T-helper 17 cell (primary cell): ENCODE results near the gene NEDD4L. TPM values are rescaled to one million over a fixed set of nuclear protein-coding genes. Genes with fewer than 3 reads are reported as not detected.

Experiments used
- ATAC-seq: fragments of 150-1000 bp; cut with Tn5 transposase; 2 replicates; pipeline ENCODE4 v1.10.0; 2021; ENCODE audit warnings: mild to moderate bottlenecking, moderate library complexity
- DNase-seq, 3 donors: peaks; one replicate each; pipeline versions ENCODE4 v3.0.0 to v3.0.0-alpha.2; 2020 to 2021
- H3K9me3 ChIP-seq: one replicate; pipeline ENCODE4 v1.7.0; 2013; ENCODE audit warnings: low read length, mild to moderate bottlenecking; ENCODE audit not compliant: control insufficient read depth, poor library complexity, severe bottlenecking
- H3K27ac Mint-ChIP-seq: one replicate; pipeline ENCODE4 v1.8.0; 2022; ENCODE audit warnings: mild to moderate bottlenecking, moderate library complexity, mixed read lengths
- H3K27me3 Mint-ChIP-seq: one replicate; pipeline ENCODE4 v1.8.0; 2022; ENCODE audit warnings: mixed read lengths
- H3K36me3 Mint-ChIP-seq: one replicate; pipeline ENCODE4 v1.8.0; 2022; ENCODE audit warnings: low read depth, mixed read lengths
- H3K4me1 Mint-ChIP-seq: one replicate; pipeline ENCODE4 v1.8.0; 2022; ENCODE audit warnings: mild to moderate bottlenecking, mixed read lengths
- H3K4me3 Mint-ChIP-seq: one replicate; pipeline ENCODE4 v1.8.0; 2022; ENCODE audit warnings: mild to moderate bottlenecking, moderate library complexity, mixed read lengths
- total RNA-seq, 4 donors: library from RNA in 2 of 4; stranded (reverse) in 2 of 4; gene quantifications; one replicate each; pipeline ENCODE4 v1.2.3 and lab custom pipeline; 2022 to 2026

NEDD4L gene
- total RNA-seq, 2 donors from 2014 or later, result 9.8 to 22.4 TPM

DNA sequence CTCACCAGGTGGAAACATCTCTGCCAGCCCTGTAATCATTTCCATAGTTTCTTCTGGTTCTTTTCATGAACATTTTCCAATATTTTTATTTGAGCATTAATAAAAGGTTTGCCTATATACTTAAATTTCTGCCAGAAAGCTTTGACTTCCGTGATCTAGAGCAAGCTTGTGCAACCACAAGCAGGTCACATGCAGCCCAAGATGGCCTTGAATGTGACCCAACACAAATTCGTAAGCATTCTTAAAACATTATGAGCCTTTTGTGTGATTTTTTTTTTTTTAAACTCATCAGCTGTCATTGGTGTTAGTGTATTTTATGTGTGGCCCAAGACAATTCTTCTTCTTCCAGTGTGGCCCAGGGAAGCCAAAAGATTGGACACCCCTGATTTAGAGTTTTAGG is 51.6 kb downstream of the NEDD4L start:
- no peaks in the 10 kb centered on the region for H3K9me3 ChIP-seq
- Mint-ChIP-seq H3K27me3 (peaks cover 24% of the 10 kb centered on the region), H3K4me3 (no peak overlapping the region), H3K4me1 (peaks cover 10% of the 10 kb centered on the region), H3K27ac (no peak overlapping the region), H3K36me3 (peaks cover 2% of the 10 kb centered on the region)
- ATAC-seq, result no peak
- no peak for DNase-seq

DNA sequence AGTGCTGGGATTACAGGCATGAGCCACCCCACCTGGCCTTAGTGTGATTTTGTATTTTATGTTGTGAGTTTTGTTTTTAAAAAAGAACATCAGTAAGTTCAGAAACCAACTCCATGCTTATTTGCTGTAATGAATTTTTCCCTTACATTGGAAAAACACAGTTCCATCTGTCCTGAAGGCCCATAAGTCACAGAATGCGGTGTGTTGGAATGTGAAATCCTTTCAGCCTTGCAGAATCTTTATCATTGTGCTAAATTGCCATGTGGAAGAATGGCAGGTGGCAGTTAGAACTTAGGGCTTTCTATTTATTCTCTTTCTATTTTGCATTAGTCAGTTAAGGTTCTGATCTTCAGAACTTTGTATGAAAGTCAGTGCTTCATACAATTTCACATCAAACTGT is 52.6 kb downstream of the NEDD4L start:
- ATAC-seq (no peak), DNase-seq (no peak)
- no peak overlapping the region for H3K27ac Mint-ChIP-seq
- peaks cover 2% of the 10 kb centered on the region for H3K36me3 Mint-ChIP-seq
- H3K9me3 ChIP-seq, result no peaks in the 10 kb centered on the region
- H3K27me3 Mint-ChIP-seq, result peaks cover 29% of the 10 kb centered on the region
- H3K4me3 Mint-ChIP-seq, result no peak overlapping the region
- peaks cover 10% of the 10 kb centered on the region for H3K4me1 Mint-ChIP-seq

DNA sequence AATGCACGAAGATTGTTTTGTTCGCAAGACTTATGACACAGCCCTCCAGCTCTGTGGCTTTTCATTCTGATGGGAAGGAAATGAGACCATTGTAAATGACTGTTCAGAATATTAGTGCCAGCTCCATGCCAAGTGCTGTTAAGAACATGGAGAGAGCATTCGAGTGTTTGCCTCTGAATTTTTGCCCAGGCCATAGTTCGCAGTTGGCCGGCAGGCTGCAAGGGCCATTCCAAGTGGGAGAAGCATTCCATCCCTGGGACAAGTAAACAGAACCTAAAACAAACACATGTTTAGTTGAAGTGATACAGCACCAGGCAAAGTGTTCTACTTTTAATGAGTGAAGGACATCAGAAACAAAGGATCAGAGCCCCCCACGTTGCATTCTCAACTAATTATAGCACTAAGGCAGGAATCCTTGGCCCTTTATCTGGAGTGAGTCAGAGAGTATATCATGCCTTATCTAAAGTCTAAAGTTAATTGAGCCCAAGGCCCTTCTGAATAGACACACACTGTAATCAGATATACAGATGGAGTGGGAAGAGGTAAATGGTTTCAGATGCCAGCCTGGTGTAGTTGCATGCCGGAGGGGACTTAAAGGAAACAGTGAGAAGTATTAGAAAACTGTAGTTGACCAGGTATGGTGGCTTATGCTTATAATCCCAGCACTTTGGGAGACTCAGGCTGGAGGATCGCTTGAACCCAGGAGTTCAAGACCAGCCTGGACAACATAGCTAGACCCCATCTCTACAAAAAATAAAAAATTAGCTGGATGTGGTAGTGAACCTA is 53.3 kb downstream of the NEDD4L start:
- no peak for ATAC-seq
- peaks cover 23% of the 10 kb centered on the region for H3K27me3 Mint-ChIP-seq
- no peak for DNase-seq
- no peak overlapping the region for H3K27ac Mint-ChIP-seq
- no peaks in the 10 kb centered on the region for H3K9me3 ChIP-seq
- no peak overlapping the region for H3K4me3 Mint-ChIP-seq
- peaks cover 3% of the 10 kb centered on the region for H3K36me3 Mint-ChIP-seq
- peaks cover 6% of the 10 kb centered on the region for H3K4me1 Mint-ChIP-seq

DNA sequence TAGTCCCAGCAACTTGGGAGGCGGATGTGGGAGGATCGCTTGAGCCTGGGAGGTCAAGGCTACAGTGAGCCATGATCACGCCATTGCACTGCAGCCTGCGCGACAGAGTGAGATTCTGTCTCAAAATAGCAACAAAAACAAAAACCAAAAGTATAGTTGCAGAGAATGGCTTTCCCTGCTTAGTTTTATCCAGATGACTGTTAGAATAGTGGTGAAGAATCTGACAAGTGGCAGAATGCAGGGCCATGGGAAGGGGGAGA is 53.8 kb downstream of the NEDD4L start:
- H3K9me3 ChIP-seq, result no peaks in the 10 kb centered on the region
- no peak overlapping the region for H3K4me3 Mint-ChIP-seq
- peaks cover 5% of the 10 kb centered on the region for H3K4me1 Mint-ChIP-seq
- DNase-seq, result no peak
- no peak overlapping the region for H3K27ac Mint-ChIP-seq
- ATAC-seq, result no peak
- peaks cover 18% of the 10 kb centered on the region for H3K27me3 Mint-ChIP-seq
- H3K36me3 Mint-ChIP-seq, result peaks cover 3% of the 10 kb centered on the region

DNA sequence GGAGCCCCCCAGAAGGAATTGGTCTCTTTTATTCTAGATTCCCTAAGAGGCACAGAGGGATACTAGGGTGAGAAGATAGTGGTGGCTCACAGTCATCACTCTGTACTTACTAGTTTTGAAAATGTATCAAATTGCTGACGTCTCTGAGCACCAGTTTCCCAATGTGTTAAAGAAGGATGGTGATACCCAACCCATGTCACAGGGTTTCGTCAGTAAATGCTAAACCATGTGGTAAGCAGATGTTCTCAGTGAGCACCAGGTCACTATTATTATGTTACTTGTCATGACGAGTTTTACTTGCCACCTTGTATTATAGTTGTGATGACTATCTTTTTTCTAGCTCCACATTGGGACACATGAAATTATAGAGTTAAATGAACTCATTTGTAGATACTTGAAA is 54.7 kb downstream of the NEDD4L start:
- no peak overlapping the region for H3K4me3 Mint-ChIP-seq
- ATAC-seq, result no peak
- peaks cover 20% of the 10 kb centered on the region for H3K27me3 Mint-ChIP-seq
- H3K9me3 ChIP-seq, result no peaks in the 10 kb centered on the region
- H3K27ac Mint-ChIP-seq, result no peak overlapping the region
- no peak for DNase-seq
- peaks cover 3% of the 10 kb centered on the region for H3K36me3 Mint-ChIP-seq
- H3K4me1 Mint-ChIP-seq, result peaks cover 10% of the 10 kb centered on the region

DNA sequence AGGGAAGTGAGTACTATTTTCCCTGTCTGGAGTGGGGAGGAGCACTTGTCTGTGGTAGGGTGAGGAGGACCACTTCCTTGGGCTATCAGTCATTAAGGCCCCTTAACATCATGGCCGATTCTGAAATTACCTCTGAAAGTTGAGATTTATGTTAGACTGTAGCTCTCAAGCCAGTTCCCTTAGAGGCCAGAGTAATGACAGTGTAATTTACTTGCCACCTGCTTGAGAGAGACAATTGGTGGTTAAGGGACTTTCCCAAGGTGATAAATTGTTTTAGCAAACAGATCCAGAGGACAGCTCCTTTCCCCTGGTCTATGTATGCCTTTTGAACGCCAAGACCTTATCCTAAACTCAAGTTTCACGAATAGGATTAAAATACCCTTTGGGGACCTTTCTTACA is 56.1 kb downstream of the NEDD4L start:
- no peak for ATAC-seq
- H3K9me3 ChIP-seq, result no peaks in the 10 kb centered on the region
- Mint-ChIP-seq H3K27ac (no peak overlapping the region), H3K4me3 (no peak overlapping the region), H3K36me3 (peaks cover 3% of the 10 kb centered on the region), H3K27me3 (peaks cover 28% of the 10 kb centered on the region), H3K4me1 (peaks cover 16% of the 10 kb centered on the region)
- no peak for DNase-seq

DNA sequence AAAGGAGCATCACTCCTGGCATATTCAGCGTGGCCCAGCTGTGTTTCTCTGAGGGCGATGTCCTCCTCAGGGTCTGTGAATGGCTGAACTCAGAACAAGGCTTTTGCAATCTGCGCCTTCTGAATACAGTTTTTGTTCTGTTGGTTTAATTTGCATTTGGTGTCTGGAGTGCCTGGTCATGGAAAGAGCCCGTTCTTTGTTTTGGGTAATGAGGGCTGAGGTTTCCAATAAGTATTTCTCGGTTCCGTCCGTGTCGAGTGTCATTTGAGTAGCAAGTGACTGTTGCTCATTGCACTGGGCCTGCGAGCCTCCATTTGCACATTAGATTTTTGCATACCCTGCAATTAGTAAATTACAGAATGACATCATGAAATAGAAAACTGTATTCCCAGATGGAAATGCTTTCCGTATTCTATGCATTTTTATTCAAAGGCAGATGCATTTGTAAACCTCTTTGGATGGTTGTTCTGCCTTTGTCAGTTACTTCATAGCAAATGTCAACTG is 57.3 kb downstream of the NEDD4L start:
- H3K36me3 Mint-ChIP-seq, result peaks cover 2% of the 10 kb centered on the region
- H3K4me3 Mint-ChIP-seq, result no peak overlapping the region
- peaks cover 35% of the 10 kb centered on the region for H3K27me3 Mint-ChIP-seq
- peaks cover 16% of the 10 kb centered on the region for H3K4me1 Mint-ChIP-seq
- H3K27ac Mint-ChIP-seq, result no peak overlapping the region
- DNase-seq (no peak), ATAC-seq (no peak)
- no peaks in the 10 kb centered on the region for H3K9me3 ChIP-seq

DNA sequence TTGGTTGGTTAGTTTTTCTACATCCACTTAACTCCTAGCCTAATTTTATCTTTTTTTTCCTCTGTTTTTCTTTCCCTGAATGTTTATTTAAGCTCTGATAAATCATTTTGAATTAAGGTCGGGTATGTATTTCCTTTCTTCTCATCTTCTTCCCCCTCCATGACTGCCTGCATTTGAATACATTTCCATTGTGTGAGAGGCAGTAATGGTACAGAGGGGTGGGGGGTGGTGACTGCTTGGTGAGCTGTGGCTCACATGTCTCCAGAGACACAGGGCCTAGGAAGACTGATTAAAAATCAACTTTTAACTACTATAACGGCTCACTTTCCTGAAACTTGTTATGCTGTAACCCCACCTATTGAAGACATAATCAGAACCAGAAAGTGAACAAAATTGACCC is 58.0 kb downstream of the NEDD4L start:
- ATAC-seq (no peak), DNase-seq (no peak)
- Mint-ChIP-seq H3K4me3 (no peak overlapping the region), H3K36me3 (peaks cover 2% of the 10 kb centered on the region), H3K27ac (no peak overlapping the region), H3K4me1 (peaks cover 16% of the 10 kb centered on the region), H3K27me3 (peaks cover 38% of the 10 kb centered on the region)
- no peaks in the 10 kb centered on the region for H3K9me3 ChIP-seq

DNA sequence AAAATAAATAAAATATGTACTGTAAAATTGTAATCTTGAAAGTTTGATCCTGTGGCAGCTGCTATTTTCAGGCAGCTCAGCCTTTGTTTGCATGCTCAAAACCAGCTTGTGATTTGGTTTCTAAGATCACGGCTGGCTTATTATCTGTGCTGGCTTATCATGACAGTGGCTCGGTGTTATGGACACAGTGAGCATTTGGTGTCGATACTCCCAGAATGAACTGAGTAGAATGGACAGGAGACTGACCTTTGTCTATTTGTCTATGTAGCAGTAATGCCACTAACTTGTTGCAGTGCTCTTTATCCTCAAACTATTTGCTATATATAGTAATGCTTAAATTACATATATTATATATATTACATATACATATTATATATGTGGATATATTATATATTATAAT is 58.8 kb downstream of the NEDD4L start:
- Mint-ChIP-seq H3K27ac (no peak overlapping the region), H3K4me3 (no peak overlapping the region), H3K36me3 (peaks cover 2% of the 10 kb centered on the region), H3K4me1 (peaks cover 16% of the 10 kb centered on the region), H3K27me3 (peaks cover 33% of the 10 kb centered on the region)
- DNase-seq (no peak), ATAC-seq (no peak)
- H3K9me3 ChIP-seq, result no peaks in the 10 kb centered on the region

DNA sequence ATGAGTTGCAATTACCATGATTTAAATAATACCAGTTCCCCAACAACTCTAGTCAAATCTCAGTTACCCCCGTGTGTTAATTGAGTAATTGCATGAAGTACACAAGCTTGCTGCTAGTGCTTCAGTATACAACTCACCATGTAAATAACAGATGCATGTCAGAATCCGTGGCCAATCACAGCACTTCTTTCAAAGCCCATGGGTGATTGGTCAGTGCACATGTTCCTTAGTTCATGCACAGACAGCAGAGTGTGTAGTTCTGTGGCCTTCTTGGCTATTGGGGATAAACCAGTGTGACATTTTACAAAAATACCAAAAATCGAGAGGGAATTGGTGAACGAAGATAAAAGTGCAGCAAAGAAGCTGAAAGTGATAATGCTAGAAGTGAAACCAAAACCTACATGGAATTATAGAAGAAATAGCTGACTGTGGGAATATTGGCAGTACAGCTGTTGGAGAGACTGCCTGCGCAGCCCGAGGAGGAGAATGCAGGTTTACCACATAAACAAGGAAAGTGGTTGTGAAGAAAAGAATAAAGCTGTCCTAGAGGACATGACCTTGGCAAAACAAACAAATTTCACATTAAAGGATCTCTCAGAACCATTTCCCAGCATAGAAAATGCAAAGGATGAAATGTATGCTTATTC is 59.4 kb downstream of the NEDD4L start:
- Mint-ChIP-seq H3K4me3 (no peak overlapping the region), H3K4me1 (peaks cover 16% of the 10 kb centered on the region), H3K27me3 (peaks cover 32% of the 10 kb centered on the region), H3K36me3 (peaks cover 2% of the 10 kb centered on the region), H3K27ac (no peak overlapping the region)
- ATAC-seq (no peak), DNase-seq (no peak)
- no peaks in the 10 kb centered on the region for H3K9me3 ChIP-seq

DNA sequence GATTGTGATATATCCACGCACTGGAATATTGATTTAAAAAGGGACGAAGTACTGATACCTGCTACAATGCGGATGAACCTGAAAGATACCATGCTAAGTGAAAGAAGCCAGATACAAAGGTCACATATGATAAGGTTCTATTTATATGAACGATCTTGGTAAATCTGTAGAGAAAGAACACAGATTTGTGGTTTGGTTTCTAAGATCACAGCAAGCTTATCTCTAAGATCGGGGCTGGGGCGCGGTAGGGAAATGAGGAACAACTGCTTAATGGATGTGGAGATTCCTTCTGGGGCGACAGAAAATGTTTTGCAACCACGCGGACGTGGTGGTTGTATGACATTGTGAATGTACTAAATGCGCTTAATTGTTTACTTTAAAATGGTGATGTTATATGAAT is 60.1 kb downstream of the NEDD4L start:
- no peak for DNase-seq

DNA sequence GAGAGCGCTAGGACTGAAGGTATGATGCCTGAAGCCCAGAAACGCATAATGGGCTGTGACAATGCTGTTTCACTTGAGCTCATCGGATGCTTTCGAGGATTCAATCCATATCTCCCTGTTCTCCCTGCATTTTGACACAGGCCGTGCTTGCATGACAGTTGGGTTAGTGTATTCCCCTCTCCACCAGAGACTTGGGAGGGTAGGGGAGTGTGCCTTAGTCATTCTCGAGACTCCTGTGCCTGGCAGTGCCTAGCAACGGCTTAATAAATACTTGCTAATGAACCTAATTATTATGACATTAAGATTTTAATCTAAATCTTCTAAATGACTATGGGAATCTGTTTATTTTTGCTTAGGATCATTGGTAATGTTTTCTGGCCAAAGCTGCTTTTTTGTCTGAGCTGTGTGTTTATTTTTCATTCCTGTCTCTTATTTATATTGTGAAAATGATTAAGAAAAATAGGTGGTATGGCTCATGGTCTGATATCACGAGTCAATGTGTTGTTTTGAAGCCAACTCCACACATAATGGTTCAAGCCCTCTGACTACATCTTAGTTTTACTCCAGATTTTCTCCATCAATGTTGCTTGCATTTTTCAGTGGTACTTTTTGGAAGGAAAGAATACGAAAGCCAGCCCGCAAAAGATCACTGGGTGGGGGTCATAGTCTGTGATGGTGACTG is 61.3 kb downstream of the NEDD4L start:
- Mint-ChIP-seq H3K27ac (no peak overlapping the region), H3K4me3 (no peak overlapping the region), H3K4me1 (peaks cover 11% of the 10 kb centered on the region), H3K36me3 (peaks cover 4% of the 10 kb centered on the region), H3K27me3 (peaks cover 38% of the 10 kb centered on the region)
- no peak for ATAC-seq
- H3K9me3 ChIP-seq, result no peaks in the 10 kb centered on the region
- DNase-seq, result no peak

More for the DNA sequence above, 60.1 kb downstream of the NEDD4L start:
- H3K27ac Mint-ChIP-seq, result no peak overlapping the region
- H3K4me3 Mint-ChIP-seq, result no peak overlapping the region
- H3K36me3 Mint-ChIP-seq, result peaks cover 2% of the 10 kb centered on the region
- H3K27me3 Mint-ChIP-seq, result peaks cover 32% of the 10 kb centered on the region
- peaks cover 16% of the 10 kb centered on the region for H3K4me1 Mint-ChIP-seq
- H3K9me3 ChIP-seq, result no peaks in the 10 kb centered on the region
- no peak for ATAC-seq

DNA sequence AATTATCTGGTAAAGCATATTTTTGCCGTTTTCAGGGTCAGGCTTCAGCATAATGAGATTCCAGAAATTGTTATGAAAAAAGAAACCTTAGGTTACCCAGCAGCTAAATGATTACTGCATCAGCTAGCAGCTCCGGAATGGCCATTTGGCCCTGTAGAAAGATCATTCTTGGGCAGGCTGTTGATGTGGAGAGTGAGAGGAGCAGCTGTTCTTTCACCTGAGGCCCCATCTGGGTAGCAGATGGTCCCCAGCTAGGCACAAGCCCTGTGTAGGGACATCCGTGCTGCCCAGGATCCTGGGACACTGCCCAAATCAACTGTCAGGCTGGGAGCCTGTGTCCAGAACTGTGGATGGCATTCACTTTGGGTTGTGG is 61.8 kb downstream of the NEDD4L start:
- Mint-ChIP-seq H3K36me3 (peaks cover 4% of the 10 kb centered on the region), H3K4me1 (peaks cover 11% of the 10 kb centered on the region), H3K27ac (no peak overlapping the region), H3K27me3 (peaks cover 38% of the 10 kb centered on the region), H3K4me3 (no peak overlapping the region)
- H3K9me3 ChIP-seq, result no peaks in the 10 kb centered on the region
- ATAC-seq (no peak), DNase-seq (no peak)
